ENCODE results near the gene LINC00305.

Gene LINC00305

DNA sequence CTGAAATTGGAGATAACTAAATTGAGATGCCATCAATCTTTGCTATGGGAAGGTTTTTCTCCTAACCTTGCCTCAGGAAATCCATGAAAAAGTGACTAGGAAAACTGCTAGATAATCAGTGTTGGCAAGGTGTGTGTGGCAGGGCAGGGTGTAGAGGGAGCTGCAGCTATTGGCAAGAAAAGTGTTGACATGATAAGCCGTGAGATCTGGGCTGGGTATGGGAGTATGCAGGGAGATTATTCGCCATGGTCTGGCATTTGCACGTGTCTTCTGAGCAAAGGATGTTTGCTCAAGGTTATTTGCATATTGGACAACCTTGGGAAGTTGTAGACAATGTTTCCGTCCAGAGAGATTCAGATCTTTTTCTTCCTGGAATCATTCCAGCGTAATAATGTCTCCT lies 104.3 kb downstream of the LINC00305 start (continued):
- TF ChIP-seq KLF8 (tag by site-specific recombination; IDR thresholded peaks at IDR 0.05): no peak

DNA sequence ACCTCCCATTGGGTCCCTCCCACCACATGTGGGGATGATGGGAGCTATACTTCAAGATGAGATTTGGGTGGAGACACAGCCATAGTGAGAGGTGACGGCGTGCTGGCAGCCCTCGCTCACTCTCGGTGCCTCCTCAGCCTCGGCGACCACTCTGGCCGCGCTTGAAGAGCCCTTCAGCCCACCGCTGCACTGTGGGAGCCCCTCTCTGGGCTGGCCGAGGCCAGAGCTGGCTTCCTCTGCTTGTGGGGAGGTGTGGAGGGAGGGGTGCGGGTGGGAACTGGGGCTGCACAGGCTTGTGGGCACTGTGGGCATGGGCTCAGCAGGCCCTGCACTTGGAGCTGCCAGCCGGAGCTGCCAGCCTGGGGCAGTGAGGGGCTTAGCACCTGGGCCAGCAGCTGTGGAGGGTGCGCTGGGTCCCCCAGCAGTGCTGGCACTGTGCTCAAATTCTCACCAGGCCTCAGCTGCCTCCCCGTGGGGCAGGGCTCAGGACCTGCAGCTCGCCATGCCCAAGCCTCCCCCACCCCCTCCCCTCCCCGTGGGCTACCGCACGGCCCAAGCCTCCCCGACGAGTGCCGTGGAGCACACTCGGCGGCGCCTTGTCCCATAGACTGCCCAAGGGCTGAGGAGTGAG lies 106.0 kb downstream of the LINC00305 start:
- Histone ChIP-seq H3K4me3 (ENCODE audit: low read depth, low read length) (no peak overlapping the region), H3K36me3 (ENCODE audit: control insufficient read depth in 2 of 2, insufficient read depth in 1 of 2, low read length in 2 of 2) (no peaks in the 10 kb centered on the region), H3K4me1 (ENCODE audit: control insufficient read depth, insufficient read depth, low read length) (no peaks in the 10 kb centered on the region), H3K9me3 (ENCODE audit: control insufficient read depth, insufficient read depth, low read depth, low read length) (no peaks in the 10 kb centered on the region), H3K27ac (ENCODE audit: extremely low read depth, low read depth, low read length) (no peak overlapping the region)
- CTCF ChIA-PET: no interaction called here
- POLR2A ChIA-PET: no interaction called here
- no peak for TF ChIP-seq ZNF37A (tag by site-specific recombination; IDR thresholded peaks at IDR 0.05)
- TF ChIP-seq, protein P1, sequence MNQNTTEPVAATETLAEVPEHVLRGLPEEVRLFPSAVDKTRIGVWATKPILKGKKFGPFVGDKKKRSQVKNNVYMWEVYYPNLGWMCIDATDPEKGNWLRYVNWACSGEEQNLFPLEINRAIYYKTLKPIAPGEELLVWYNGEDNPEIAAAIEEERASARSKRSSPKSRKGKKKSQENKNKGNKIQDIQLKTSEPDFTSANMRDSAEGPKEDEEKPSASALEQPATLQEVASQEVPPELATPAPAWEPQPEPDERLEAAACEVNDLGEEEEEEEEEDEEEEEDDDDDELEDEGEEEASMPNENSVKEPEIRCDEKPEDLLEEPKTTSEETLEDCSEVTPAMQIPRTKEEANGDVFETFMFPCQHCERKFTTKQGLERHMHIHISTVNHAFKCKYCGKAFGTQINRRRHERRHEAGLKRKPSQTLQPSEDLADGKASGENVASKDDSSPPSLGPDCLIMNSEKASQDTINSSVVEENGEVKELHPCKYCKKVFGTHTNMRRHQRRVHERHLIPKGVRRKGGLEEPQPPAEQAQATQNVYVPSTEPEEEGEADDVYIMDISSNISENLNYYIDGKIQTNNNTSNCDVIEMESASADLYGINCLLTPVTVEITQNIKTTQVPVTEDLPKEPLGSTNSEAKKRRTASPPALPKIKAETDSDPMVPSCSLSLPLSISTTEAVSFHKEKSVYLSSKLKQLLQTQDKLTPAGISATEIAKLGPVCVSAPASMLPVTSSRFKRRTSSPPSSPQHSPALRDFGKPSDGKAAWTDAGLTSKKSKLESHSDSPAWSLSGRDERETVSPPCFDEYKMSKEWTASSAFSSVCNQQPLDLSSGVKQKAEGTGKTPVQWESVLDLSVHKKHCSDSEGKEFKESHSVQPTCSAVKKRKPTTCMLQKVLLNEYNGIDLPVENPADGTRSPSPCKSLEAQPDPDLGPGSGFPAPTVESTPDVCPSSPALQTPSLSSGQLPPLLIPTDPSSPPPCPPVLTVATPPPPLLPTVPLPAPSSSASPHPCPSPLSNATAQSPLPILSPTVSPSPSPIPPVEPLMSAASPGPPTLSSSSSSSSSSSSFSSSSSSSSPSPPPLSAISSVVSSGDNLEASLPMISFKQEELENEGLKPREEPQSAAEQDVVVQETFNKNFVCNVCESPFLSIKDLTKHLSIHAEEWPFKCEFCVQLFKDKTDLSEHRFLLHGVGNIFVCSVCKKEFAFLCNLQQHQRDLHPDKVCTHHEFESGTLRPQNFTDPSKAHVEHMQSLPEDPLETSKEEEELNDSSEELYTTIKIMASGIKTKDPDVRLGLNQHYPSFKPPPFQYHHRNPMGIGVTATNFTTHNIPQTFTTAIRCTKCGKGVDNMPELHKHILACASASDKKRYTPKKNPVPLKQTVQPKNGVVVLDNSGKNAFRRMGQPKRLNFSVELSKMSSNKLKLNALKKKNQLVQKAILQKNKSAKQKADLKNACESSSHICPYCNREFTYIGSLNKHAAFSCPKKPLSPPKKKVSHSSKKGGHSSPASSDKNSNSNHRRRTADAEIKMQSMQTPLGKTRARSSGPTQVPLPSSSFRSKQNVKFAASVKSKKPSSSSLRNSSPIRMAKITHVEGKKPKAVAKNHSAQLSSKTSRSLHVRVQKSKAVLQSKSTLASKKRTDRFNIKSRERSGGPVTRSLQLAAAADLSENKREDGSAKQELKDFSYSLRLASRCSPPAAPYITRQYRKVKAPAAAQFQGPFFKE (tag by site-specific recombination; IDR thresholded peaks at IDR 0.05; ENCODE audit: borderline replicate concordance): no peak
- TF ChIP-seq ZNF157 (tag by site-specific recombination; IDR thresholded peaks at IDR 0.05): no peak
- TF ChIP-seq ZNF174 (tag by site-specific recombination; IDR thresholded peaks at IDR 0.05): no peak
- TF ChIP-seq ZNF121 (tag by site-specific recombination; IDR thresholded peaks at IDR 0.05): no peak
- no peak for TF ChIP-seq ZNF239 (tag by site-specific recombination; IDR thresholded peaks at IDR 0.05)
- no peak for TF ChIP-seq KLF16 (tag by site-specific recombination; IDR thresholded peaks at IDR 0.05)
- no peak for TF ChIP-seq HOXD13 (CRISPR knock-in tag; IDR thresholded peaks at IDR 0.05; ENCODE audit: borderline replicate concordance)
- no peak for TF ChIP-seq ZNF626 (tag by site-specific recombination; IDR thresholded peaks at IDR 0.05)
- TF ChIP-seq ZNF600 (tag by site-specific recombination; IDR thresholded peaks at IDR 0.05): no peak
- TF ChIP-seq ZBTB1 (tag by site-specific recombination; IDR thresholded peaks at IDR 0.05): no peak
- no peak for TF ChIP-seq WT1 (tag by site-specific recombination; IDR thresholded peaks at IDR 0.05)
- TF ChIP-seq, protein P2, sequence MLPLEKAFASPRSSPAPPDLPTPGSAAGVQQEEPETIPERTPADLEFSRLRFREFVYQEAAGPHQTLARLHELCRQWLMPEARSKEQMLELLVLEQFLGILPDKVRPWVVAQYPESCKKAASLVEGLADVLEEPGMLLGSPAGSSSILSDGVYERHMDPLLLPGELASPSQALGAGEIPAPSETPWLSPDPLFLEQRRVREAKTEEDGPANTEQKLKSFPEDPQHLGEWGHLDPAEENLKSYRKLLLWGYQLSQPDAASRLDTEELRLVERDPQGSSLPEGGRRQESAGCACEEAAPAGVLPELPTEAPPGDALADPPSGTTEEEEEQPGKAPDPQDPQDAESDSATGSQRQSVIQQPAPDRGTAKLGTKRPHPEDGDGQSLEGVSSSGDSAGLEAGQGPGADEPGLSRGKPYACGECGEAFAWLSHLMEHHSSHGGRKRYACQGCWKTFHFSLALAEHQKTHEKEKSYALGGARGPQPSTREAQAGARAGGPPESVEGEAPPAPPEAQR (tag by site-specific recombination; IDR thresholded peaks at IDR 0.05): no peak
- TF ChIP-seq GLIS1 (tag by site-specific recombination; IDR thresholded peaks at IDR 0.05): no peak
- no peak for TF ChIP-seq HOXC10 (CRISPR knock-in tag; IDR thresholded peaks at IDR 0.05)
- no peak for TF ChIP-seq ZXDB (tag by site-specific recombination; IDR thresholded peaks at IDR 0.05)
- TF ChIP-seq ZNF211 (tag by site-specific recombination; IDR thresholded peaks at IDR 0.05; ENCODE audit: low read depth): no peak
- TF ChIP-seq ZNF214 (tag by site-specific recombination; IDR thresholded peaks at IDR 0.05; ENCODE audit: borderline replicate concordance): no peak
- TF ChIP-seq ZNF623 (tag by site-specific recombination; IDR thresholded peaks at IDR 0.05): no peak
- TF ChIP-seq, protein P3, sequence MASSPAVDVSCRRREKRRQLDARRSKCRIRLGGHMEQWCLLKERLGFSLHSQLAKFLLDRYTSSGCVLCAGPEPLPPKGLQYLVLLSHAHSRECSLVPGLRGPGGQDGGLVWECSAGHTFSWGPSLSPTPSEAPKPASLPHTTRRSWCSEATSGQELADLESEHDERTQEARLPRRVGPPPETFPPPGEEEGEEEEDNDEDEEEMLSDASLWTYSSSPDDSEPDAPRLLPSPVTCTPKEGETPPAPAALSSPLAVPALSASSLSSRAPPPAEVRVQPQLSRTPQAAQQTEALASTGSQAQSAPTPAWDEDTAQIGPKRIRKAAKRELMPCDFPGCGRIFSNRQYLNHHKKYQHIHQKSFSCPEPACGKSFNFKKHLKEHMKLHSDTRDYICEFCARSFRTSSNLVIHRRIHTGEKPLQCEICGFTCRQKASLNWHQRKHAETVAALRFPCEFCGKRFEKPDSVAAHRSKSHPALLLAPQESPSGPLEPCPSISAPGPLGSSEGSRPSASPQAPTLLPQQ (tag by site-specific recombination; IDR thresholded peaks at IDR 0.05): no peak
